NCI-H526 (cell line): ENCODE data around the gene ABTB2.

Experiments used
- DNase-seq, 2 experiments: peaks; one replicate each; lab custom pipeline; 2025; lab: John Stamatoyannopoulos, UW

ABTB2 gene

GRCh38 chr11:34360046-34360445 is 2.2 kb upstream of the ABTB2 start:
- DNase-seq: no peak

GRCh38 chr11:34359548-34359891 is 1.7 kb upstream of the ABTB2 start:
- peak in 1 of 2 experiments; percentile 61 for DNase-seq

GRCh38 chr11:34358728-34359547 is 1.1 kb upstream of the ABTB2 start:
- DNase-seq: peak; percentile 76 to 91

GRCh38 chr11:34358258-34358727 is 483 bp upstream of the ABTB2 start:
- peak; percentile 87 to 90 for DNase-seq

GRCh38 chr11:34356913-34357700 is 703 bp downstream of the ABTB2 start:
- DNase-seq: peak; percentile 58 to 87

DNA sequence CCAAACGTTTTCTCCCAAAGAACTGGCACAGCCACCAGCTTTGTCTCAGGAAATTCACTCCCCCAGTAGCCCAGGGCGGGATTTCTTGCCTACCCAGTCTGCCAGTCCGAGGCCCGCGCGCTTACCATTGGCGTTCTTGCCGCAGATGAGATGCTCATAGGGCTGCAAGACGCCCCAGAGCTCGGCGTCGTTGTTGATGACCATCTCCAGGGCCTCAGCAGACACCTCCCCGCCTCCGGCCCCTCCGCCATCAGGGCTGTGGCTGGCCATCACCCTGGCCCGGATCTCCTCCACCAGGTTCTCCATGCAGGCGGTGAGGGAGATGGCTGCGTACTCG is 1.3 kb downstream of the ABTB2 start:
- DNase-seq: peak; percentile 22 to 68

DNA sequence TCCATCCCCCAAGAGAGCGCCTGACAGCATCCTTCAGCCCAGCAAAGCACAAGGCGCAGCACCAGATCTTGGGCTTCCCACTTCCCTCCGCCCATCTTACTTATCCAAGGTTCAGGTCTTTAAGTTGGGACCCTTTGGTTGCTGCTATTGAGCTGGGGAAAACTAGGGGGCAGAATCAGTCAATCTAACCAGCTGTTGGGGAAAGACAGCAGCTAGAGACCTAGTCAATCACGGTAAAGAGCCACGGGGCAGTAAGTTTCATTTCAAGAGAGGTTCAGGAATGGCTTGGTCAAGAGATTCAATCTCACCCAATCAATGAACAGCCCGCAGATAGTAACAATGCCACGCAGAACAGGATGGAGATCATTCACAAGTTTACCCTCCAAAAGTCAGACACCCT is 1.7 kb downstream of the ABTB2 start:
- peak in 1 of 2 experiments; percentile 22 for DNase-seq

DNA sequence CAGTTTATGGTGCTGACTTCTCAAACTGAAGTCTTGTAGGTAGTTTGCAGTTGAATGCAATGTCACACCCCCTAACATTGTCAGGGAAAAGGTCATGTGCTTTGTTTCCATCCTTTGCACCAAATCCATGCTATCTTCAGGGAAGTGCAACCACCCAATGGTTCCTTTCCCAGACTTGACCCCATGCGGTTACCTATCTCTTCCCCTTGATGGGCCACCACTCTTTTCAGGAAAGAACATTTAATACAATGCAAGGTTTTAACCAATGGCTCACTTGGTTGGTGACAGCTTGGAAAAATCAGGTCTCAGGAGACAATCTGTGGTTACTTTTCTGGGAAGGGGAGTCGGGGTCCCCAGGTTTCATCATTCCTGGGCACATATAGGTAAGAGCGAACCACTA is 2.1 kb downstream of the ABTB2 start:
- no peak for DNase-seq

DNA sequence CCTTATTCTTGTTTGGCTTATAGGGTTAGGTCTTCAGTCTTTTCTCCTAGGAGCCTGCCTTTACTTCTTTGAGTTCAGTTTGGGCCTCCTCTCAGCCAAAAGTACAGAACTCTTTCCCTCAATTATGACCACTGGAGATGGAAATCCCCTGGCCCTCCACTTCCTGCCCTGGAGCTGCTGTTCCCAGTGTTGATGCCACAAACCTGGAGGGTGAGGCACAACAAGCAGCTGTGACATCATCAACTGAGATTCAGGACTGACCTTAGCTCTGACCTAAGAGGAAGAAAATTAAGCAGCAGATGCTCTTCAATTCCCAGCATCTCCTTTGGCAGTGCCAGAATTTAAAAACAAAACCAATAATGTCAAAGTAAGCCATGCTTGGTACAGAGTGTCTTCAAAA is 3.0 kb downstream of the ABTB2 start:
- no peak for DNase-seq

DNA sequence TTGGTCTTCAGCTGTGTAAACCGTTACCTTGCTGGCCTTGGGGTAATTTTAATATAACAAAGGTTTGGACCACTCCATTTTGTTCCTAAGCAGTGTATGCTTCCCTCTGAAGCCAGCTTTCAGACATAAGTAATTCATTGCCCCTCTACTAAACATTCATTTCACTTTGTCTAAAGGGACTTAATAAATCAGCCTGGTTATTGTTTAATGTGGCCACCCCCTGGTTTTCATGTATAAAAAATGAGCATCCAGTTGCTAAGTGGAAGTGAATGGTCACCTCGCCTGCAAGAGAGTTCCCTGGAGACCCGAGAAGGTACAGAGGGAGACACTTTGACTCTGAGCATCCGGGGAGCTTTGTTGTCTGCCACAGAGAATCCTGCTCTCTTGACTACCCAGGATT is 3.9 kb downstream of the ABTB2 start:
- no peak for DNase-seq

- DNase-seq: no peak
These were observed 5.9 kb downstream of the ABTB2 start for GRCh38 chr11:34351687-34352469.

DNA sequence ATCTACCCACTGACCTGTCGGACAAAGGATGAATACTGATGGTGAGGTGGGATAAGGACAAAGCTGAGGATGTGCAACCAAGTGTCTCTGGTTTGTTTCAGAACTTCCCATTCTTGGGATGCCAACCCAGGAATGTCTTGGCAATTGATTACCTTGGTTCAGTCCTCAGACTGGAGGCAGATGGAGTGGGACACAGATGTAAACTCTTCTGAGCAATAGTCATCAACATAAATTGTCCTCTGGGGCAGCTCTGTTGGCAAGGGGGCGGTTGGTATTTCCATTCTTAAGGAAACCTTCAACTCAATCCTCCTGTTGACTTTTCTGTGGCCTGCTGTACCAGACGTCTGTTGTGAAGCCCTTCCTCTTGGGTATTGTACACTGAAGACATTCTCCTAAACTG is 6.8 kb downstream of the ABTB2 start:
- no peak for DNase-seq

GRCh38 chr11:34349882-34350281 is 7.9 kb downstream of the ABTB2 start:
- DNase-seq: no peak

DNA sequence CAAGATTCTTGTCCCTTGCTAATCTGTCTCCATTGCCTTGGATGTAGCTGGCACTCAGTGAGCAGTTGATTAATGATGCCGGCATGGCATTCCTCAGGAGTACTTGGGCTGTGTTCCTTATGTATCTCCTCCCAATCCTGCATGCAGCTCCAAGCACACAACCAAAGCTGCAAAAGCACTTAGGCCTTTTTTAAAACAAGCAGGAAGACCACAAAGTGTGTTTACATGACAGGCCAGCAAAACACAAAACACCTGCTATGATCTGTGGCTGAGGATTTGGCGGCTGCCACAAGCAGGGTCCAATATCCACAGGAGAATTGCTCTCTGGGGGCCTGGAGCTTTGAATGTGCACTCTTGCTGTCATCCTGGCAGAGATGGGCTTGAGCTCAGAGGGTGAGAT is 8.9 kb downstream of the ABTB2 start:
- peak; percentile 57 to 76 for DNase-seq

GRCh38 chr11:34348096-34348495 is 9.7 kb downstream of the ABTB2 start:
- no peak for DNase-seq

GRCh38 chr11:34346551-34346950 is 11.3 kb downstream of the ABTB2 start:
- DNase-seq: peak in 1 of 2 experiments; percentile 35

DNA sequence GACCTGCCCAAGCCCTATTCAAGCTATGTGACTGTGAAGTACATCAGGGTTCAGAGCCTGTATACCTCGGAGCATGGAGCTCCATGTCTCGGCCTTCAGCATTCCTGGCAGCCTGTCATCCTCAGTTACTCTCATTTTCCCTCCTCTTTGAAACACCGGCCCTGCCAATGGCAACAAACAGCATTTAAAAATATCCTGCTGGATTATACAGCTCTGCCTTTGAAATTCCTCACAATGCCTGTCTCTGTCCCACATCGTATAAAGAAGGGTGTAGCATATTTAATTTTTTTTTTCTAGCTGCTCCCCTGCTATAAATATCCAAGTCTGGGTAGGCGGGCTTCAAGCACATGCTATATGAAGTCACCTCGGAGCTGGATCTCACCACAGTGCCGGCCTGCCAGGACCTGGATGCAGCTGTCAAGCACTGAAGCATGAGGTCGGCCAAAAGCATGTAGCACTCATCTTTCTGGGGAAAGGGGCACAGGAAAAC is 11.8 kb downstream of the ABTB2 start:
- DNase-seq: peak in 1 of 2 experiments; percentile 35

- no peak for DNase-seq
These were observed 12.3 kb downstream of the ABTB2 start for GRCh38 chr11:34345540-34345876.

DNA sequence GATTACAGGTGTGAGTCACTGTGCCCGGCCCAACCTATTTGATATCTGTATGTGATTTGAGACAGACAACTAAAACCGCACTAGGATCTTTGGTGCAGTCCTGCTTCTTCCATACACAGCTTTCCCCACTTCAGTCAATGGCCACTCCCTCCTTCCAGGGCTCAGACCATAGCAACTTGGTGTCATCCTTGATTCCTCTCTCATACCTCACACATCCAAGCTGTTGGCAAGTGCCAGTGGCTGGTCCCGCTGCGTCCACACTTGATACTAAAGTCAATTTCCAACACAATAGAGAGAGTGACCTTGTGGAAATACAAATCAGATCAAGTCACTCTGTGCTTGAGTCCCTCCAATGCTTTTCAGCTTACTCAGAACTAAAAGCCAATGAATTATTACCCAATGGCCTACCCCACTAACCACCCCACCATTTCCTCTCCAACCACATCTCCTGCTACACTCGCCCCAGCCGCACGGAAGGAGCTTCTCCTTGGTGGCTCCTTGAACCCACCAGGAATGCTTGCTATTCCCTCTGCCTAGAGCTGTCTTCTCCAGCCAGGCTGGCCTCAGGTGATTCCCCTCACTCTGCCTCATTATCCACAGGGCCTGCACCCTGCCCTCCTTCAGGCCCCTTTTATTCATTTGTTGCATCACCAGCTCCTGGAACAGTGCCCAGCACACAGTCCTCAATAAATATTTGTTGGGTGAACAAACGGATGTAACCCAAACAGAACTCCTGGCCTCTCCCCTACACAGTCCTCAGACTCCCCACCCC is 12.9 kb downstream of the ABTB2 start:
- no peak for DNase-seq

GRCh38 chr11:34344410-34344767 is 13.4 kb downstream of the ABTB2 start:
- no peak for DNase-seq

DNA sequence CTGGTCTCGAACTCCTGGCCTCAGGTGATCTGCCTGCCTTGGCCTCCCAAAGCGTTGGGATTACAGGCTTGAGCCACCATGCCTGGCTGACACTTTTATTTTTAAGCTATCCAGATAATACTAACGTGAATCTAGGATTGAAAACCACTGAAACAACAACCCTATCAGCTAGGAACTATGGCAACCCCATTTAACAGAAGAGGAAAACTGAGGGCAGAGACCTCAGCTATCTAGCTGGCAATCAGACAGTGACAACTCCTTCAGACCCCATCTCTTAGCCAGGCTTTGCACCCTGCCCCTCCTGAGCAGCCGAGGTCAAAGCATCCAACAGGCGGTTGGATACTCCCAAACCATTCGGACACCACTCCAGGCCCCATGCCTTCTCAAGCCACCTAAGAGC is 14.1 kb downstream of the ABTB2 start:
- no peak for DNase-seq

DNA sequence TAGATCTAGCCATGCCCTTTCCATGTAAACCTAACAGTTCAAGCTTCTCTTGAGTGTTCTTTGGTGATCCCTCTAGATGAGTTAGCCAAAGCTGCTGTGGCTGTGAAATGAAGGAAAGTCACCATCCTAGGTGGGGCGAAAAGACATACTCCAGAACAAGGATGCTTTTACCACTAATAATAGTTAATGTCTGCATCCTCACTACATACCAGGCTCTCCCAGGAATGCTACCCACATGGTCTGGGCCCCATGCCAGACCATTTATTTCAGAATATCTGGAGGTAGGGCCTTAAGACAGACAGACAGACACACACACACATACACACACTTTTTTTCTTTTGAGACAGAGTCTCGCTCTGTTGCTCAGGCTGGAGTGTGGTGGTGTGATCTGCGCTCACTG is 14.7 kb downstream of the ABTB2 start:
- no peak for DNase-seq
